Stimulated activated CD4-positive, alpha-beta T cell treated with anti-CD3 and anti-CD28 coated beads, Interleukin-1b, Interleukin-23, amount 100 ng/mL, for 4 hours (primary cell): Measurements from ENCODE around the gene PTPRD.
A peak's percentile ranks its signal among the peaks of the same experiment; 100 is the strongest.
"Not testable (repeated sequence)": the region's sequence is repeated elsewhere in the genome, so short reads cannot be mapped to it uniquely, and the experiment has no call there.

Source experiments
- DNase-seq, 2 donors: peaks; one replicate each; pipeline ENCODE4 v3.0.0-alpha.2; 2020; ENCODE audit warnings: low read depth in 2 of 2

PTPRD gene

GRCh38 chr9:9963841-9964240 is 649.0 kb downstream of the PTPRD start:
- no peak for DNase-seq

GRCh38 chr9:9961934-9962333 is 650.9 kb downstream of the PTPRD start:
- no peak for DNase-seq

- no peak for DNase-seq
These were observed 651.3 kb downstream of the PTPRD start for GRCh38 chr9:9961487-9961886.

- no peak for DNase-seq
These were observed 661.1 kb downstream of the PTPRD start for GRCh38 chr9:9951556-9952160.

- no peak for DNase-seq
These were observed 662.0 kb downstream of the PTPRD start for GRCh38 chr9:9950813-9951212.

- DNase-seq, result no peak
These were observed 662.8 kb downstream of the PTPRD start for GRCh38 chr9:9949978-9950377.

- DNase-seq, result no peak
These were observed 663.4 kb downstream of the PTPRD start for GRCh38 chr9:9949368-9949767.

GRCh38 chr9:9945966-9946365 is 666.8 kb downstream of the PTPRD start:
- DNase-seq, result no peak

GRCh38 chr9:9942764-9943424 is 669.9 kb downstream of the PTPRD start:
- DNase-seq, result peak; percentile 17 to 23

- DNase-seq, result no peak
These were observed 674.4 kb downstream of the PTPRD start for GRCh38 chr9:9938432-9938831.

GRCh38 chr9:9931464-9931863 is 681.3 kb downstream of the PTPRD start:
- not testable (repeated sequence) for DNase-seq

GRCh38 chr9:9924376-9924775 is 688.4 kb downstream of the PTPRD start:
- no peak for DNase-seq

GRCh38 chr9:9921805-9922204 is 691.0 kb downstream of the PTPRD start:
- no peak for DNase-seq

GRCh38 chr9:9920425-9921060 is 692.3 kb downstream of the PTPRD start:
- DNase-seq, result no peak

- DNase-seq, result no peak
These were observed 693.5 kb downstream of the PTPRD start for GRCh38 chr9:9919174-9919775.

GRCh38 chr9:9917400-9917799 is 695.4 kb downstream of the PTPRD start:
- DNase-seq, result no peak

- DNase-seq, result no peak
These were observed 698.6 kb downstream of the PTPRD start for GRCh38 chr9:9914174-9914573.

GRCh38 chr9:9913276-9913832 is 699.4 kb downstream of the PTPRD start:
- DNase-seq, result no peak

GRCh38 chr9:9912459-9912858 is 700.3 kb downstream of the PTPRD start:
- DNase-seq, result no peak

GRCh38 chr9:9905736-9906135 is 707.1 kb downstream of the PTPRD start:
- no peak for DNase-seq

GRCh38 chr9:9904041-9904440 is 708.8 kb downstream of the PTPRD start:
- DNase-seq, result no peak

GRCh38 chr9:9901624-9902023 is 711.2 kb downstream of the PTPRD start:
- DNase-seq, result no peak

- no peak for DNase-seq
These were observed 719.0 kb downstream of the PTPRD start for GRCh38 chr9:9893837-9894236.
